ENCODE results near the gene CORO2A. TPM values are rescaled to one million over a fixed set of nuclear protein-coding genes. Genes with fewer than 3 reads are reported as not detected.

The CORO2A gene
- total and polyA plus RNA-seq, 2 of the 13 experiments (the other 11 are each of a cell fraction or from before 2014, with no cell fraction given): 14.4 to 15.3 TPM

DNA sequence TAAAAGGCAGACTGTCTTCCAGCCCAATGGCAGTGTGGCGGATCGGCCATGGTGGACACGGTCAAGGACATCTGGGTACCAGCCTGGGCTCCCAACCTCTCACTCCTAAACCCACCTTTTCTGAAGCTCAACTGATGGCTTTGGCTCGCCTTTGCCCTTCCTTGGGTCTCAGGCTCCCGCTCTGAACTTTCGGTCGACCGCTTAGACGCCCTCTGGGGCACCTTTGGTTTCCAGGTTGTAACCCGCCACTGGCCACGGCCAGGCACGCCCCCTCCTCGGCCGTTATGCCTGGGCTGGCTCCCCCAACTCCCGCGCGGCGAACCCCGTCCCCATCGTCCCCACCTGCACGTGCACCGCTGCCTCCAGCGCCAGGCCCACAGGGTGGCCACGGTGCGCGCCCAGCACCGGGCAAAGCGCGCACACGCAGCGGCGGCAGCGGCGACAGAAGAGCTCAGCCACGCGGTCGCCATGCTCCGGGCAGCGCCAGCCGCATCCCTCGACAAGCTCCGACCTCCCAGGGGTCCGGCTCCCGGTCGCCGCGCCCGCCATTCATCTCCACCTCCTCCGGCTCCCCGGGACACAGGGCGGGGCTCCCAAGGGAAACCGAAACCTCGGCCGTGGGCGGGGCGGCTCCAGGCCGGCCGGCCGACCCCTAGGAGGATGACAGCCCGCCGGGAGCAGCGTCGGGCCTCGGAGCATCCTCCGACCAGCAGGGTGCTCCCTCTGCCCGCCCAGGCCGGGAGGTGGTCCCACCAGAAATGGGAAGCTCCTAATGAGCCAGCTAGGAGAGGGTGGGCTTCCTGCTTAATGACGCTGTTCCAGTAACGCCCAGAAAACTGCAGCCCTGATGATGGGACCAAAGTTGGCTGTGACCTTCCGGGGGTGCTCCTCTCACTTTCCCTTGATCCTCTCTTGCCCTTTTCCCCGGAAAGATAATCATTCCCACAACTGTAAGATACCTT, 73.5 kb downstream of the CORO2A start, which contains the start of gene TRIM14 (continued):
- TF ChIP-seq GLI4 (CRISPR knock-in tag; IDR thresholded peaks at IDR 0.05; ENCODE audit: borderline replicate concordance): 0 out of 2 replicates have a peak, but pooled peaks have one; percentile 55
- 0 out of 2 replicates have a peak, but pooled peaks have one; percentile 76 for TF ChIP-seq ZNF260 (CRISPR knock-in tag; IDR thresholded peaks at IDR 0.05; ENCODE audit: borderline replicate concordance, low read depth)
- TF ChIP-seq LCORL (IDR thresholded peaks at IDR 0.05): no peak
- peak; percentile 51; the same call in 1 of the 2 replicates for TF ChIP-seq LCORL (CRISPR knock-in tag; IDR thresholded peaks at IDR 0.05)
- no peak for TF ChIP-seq RARA (CRISPR knock-in tag; IDR thresholded peaks at IDR 0.05)
- no peak for TF ChIP-seq ZBTB37 (CRISPR knock-in tag; IDR thresholded peaks at IDR 0.05)
- peak; percentile 98 for TF ChIP-seq ZNF687 (CRISPR knock-in tag; IDR thresholded peaks at IDR 0.05)
- peak; percentile 76 for TF ChIP-seq RAD21 (CRISPR knock-in tag; IDR thresholded peaks at IDR 0.05)
- no peak; the same call in 1 of the 2 replicates for TF ChIP-seq ZNF230 (CRISPR knock-in tag; IDR thresholded peaks at IDR 0.05)
- TF ChIP-seq ARNT (IDR thresholded peaks at IDR 0.05): no peak
- TF ChIP-seq SMAD1 (CRISPR knock-in tag; IDR thresholded peaks at IDR 0.05; ENCODE audit: borderline replicate concordance, low read depth): 0 out of 2 replicates have a peak, but pooled peaks have one; percentile 80
- TF ChIP-seq ZSCAN12 (CRISPR knock-in tag; IDR thresholded peaks at IDR 0.05): no peak
- TF ChIP-seq POLR2G (IDR thresholded peaks at IDR 0.05; ENCODE audit: low read depth, low read length): peak; percentile 48
- TF ChIP-seq ZNF501 (CRISPR knock-in tag; IDR thresholded peaks at IDR 0.05): peak; percentile 85
- TF ChIP-seq TOPORS (CRISPR knock-in tag; IDR thresholded peaks at IDR 0.05): peak; percentile 70
- TF ChIP-seq, protein P1, sequence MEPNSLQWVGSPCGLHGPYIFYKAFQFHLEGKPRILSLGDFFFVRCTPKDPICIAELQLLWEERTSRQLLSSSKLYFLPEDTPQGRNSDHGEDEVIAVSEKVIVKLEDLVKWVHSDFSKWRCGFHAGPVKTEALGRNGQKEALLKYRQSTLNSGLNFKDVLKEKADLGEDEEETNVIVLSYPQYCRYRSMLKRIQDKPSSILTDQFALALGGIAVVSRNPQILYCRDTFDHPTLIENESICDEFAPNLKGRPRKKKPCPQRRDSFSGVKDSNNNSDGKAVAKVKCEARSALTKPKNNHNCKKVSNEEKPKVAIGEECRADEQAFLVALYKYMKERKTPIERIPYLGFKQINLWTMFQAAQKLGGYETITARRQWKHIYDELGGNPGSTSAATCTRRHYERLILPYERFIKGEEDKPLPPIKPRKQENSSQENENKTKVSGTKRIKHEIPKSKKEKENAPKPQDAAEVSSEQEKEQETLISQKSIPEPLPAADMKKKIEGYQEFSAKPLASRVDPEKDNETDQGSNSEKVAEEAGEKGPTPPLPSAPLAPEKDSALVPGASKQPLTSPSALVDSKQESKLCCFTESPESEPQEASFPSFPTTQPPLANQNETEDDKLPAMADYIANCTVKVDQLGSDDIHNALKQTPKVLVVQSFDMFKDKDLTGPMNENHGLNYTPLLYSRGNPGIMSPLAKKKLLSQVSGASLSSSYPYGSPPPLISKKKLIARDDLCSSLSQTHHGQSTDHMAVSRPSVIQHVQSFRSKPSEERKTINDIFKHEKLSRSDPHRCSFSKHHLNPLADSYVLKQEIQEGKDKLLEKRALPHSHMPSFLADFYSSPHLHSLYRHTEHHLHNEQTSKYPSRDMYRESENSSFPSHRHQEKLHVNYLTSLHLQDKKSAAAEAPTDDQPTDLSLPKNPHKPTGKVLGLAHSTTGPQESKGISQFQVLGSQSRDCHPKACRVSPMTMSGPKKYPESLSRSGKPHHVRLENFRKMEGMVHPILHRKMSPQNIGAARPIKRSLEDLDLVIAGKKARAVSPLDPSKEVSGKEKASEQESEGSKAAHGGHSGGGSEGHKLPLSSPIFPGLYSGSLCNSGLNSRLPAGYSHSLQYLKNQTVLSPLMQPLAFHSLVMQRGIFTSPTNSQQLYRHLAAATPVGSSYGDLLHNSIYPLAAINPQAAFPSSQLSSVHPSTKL (CRISPR knock-in tag; IDR thresholded peaks at IDR 0.05): peak; percentile 16; the same call in 1 of the 2 replicates
- TF ChIP-seq GATAD1 (CRISPR knock-in tag; IDR thresholded peaks at IDR 0.05): no peak

Measured in HepG2 (cell line).